Measurements from ENCODE around the gene CCNC. TPM values are rescaled to one million over a fixed set of nuclear protein-coding genes. Genes with fewer than 3 reads are reported as not detected.

CCNC gene
- total RNA-seq, 1 experiment from 2014 or later: 93.1 TPM

DNA sequence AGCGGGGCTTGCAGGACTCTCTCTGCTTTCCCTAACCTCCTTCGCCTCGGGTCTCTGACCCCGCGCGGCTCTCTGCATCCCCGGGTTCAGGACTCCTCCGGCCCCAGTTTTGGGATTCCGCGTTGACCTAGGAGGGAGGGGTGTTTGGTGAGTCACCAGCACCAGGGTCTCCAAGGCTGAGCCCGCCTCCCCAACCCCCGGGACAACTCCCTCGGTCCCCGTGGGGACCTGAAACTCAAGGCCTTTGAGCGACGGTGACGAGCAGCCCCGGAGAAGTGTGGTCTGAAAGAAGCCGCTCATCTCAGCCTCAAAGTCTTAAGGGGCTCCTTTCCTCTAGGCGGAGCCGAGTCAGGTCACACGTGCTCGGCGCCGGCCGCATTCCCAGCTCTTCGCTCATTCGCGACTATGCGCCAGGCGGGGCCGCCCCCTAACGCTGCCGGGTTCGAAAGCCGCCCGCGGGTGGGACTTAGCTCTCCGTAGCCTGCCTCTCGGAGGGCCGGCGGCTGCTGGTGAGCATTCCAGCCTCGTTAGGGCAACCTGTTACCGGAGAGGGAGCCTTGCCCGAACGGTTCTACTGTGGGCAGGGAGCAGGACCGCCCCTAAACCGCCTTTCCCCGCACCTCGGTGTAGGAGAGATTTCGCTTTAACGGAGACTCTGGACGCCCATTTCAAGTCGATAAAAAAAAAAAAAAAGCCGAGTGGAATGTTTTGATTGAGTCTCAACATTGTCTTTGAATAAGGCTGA is 35.1 kb upstream of the CCNC start:
- Mint-ChIP-seq H3K27me3 (ENCODE audit: low read depth) (peaks cover 100% of the 10 kb centered on the region), H3K4me1 (peaks cover 51% of the 10 kb centered on the region), H3K9me3 (no peaks in the 10 kb centered on the region), H3K27ac (no peak overlapping the region), H3K4me3 (peak overlapping the region; percentile 62), H3K36me3 (no peaks in the 10 kb centered on the region)
- ATAC-seq (peak; percentile 62), DNase-seq (ENCODE audit: low spot score) (peak; percentile 84)
- ChIA-PET CTCF (interaction anchor here (0.5 to 3.0 kb wide), 7 partner anchors 10 to 180 kb away, joined by 3 to 34 read pairs (median 5); partner anchors contain the start of gene CCNC), POLR2A (no interaction called here)
- TF ChIP-seq ZNF317 (CRISPR knock-in tag; IDR thresholded peaks at IDR 0.05; ENCODE audit: borderline replicate concordance, low read depth): no peak
- no peak for TF ChIP-seq ESRRA (CRISPR knock-in tag; IDR thresholded peaks at IDR 0.05; ENCODE audit: borderline replicate concordance)
- no peak for TF ChIP-seq GRHL2 (CRISPR knock-in tag; IDR thresholded peaks at IDR 0.05; ENCODE audit: insufficient replicate concordance, severe bottlenecking)
- TF ChIP-seq, protein P1, sequence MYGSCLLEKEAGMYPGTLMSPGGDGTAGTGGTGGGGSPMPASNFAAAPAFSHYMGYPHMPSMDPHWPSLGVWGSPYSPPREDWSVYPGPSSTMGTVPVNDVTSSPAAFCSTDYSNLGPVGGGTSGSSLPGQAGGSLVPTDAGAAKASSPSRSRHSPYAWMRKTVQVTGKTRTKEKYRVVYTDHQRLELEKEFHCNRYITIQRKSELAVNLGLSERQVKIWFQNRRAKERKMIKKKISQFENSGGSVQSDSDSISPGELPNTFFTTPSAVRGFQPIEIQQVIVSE (CRISPR knock-in tag; IDR thresholded peaks at IDR 0.05; ENCODE audit: borderline replicate concordance): no peak
- TF ChIP-seq GABPB1 (CRISPR knock-in tag; IDR thresholded peaks at IDR 0.05): no peak
- peak; percentile 61 for TF ChIP-seq ZNF121 (CRISPR knock-in tag; IDR thresholded peaks at IDR 0.05)
- no peak for TF ChIP-seq JAZF1 (CRISPR knock-in tag; IDR thresholded peaks at IDR 0.05)
- TF ChIP-seq NR2C2 (CRISPR knock-in tag; IDR thresholded peaks at IDR 0.05): no peak
- TF ChIP-seq EMX1 (CRISPR knock-in tag; IDR thresholded peaks at IDR 0.05): no peak
- TF ChIP-seq ZNF396 (CRISPR knock-in tag; IDR thresholded peaks at IDR 0.05; ENCODE audit: borderline replicate concordance): no peak
- no peak for TF ChIP-seq IRF2 (CRISPR knock-in tag; IDR thresholded peaks at IDR 0.05; ENCODE audit: borderline replicate concordance, low read depth)
- TF ChIP-seq JUN (CRISPR knock-in tag; IDR thresholded peaks at IDR 0.05): no peak
- no peak for TF ChIP-seq ZNF138 (CRISPR knock-in tag; conservative IDR thresholded peaks at IDR 0.05)
- peak; percentile 45 for TF ChIP-seq FOXP1 (CRISPR knock-in tag; IDR thresholded peaks at IDR 0.05; ENCODE audit: borderline replicate concordance)
- no peak for TF ChIP-seq SOX15 (CRISPR knock-in tag; IDR thresholded peaks at IDR 0.05)
- TF ChIP-seq HMGA2 (CRISPR knock-in tag; IDR thresholded peaks at IDR 0.05): no peak
- no peak for TF ChIP-seq NFATC4 (CRISPR knock-in tag; IDR thresholded peaks at IDR 0.05)
- TF ChIP-seq ATF1 (CRISPR knock-in tag; IDR thresholded peaks at IDR 0.05): no peak
- TF ChIP-seq ZNF263 (CRISPR knock-in tag; IDR thresholded peaks at IDR 0.05; ENCODE audit: low read depth): no peak
- TF ChIP-seq, protein P2, sequence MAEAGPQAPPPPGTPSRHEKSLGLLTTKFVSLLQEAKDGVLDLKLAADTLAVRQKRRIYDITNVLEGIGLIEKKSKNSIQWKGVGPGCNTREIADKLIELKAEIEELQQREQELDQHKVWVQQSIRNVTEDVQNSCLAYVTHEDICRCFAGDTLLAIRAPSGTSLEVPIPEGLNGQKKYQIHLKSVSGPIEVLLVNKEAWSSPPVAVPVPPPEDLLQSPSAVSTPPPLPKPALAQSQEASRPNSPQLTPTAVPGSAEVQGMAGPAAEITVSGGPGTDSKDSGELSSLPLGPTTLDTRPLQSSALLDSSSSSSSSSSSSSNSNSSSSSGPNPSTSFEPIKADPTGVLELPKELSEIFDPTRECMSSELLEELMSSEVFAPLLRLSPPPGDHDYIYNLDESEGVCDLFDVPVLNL (CRISPR knock-in tag; IDR thresholded peaks at IDR 0.05; ENCODE audit: borderline replicate concordance, low read depth): no peak
- TF ChIP-seq ELF4 (CRISPR knock-in tag; IDR thresholded peaks at IDR 0.05; ENCODE audit: low read depth): no peak
- TF ChIP-seq MYBL2 (CRISPR knock-in tag; IDR thresholded peaks at IDR 0.05): no peak
- TF ChIP-seq, protein P3, sequence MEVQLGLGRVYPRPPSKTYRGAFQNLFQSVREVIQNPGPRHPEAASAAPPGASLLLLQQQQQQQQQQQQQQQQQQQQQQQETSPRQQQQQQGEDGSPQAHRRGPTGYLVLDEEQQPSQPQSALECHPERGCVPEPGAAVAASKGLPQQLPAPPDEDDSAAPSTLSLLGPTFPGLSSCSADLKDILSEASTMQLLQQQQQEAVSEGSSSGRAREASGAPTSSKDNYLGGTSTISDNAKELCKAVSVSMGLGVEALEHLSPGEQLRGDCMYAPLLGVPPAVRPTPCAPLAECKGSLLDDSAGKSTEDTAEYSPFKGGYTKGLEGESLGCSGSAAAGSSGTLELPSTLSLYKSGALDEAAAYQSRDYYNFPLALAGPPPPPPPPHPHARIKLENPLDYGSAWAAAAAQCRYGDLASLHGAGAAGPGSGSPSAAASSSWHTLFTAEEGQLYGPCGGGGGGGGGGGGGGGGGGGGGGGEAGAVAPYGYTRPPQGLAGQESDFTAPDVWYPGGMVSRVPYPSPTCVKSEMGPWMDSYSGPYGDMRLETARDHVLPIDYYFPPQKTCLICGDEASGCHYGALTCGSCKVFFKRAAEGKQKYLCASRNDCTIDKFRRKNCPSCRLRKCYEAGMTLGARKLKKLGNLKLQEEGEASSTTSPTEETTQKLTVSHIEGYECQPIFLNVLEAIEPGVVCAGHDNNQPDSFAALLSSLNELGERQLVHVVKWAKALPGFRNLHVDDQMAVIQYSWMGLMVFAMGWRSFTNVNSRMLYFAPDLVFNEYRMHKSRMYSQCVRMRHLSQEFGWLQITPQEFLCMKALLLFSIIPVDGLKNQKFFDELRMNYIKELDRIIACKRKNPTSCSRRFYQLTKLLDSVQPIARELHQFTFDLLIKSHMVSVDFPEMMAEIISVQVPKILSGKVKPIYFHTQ (CRISPR knock-in tag; IDR thresholded peaks at IDR 0.05): no peak
- TF ChIP-seq, protein P4, sequence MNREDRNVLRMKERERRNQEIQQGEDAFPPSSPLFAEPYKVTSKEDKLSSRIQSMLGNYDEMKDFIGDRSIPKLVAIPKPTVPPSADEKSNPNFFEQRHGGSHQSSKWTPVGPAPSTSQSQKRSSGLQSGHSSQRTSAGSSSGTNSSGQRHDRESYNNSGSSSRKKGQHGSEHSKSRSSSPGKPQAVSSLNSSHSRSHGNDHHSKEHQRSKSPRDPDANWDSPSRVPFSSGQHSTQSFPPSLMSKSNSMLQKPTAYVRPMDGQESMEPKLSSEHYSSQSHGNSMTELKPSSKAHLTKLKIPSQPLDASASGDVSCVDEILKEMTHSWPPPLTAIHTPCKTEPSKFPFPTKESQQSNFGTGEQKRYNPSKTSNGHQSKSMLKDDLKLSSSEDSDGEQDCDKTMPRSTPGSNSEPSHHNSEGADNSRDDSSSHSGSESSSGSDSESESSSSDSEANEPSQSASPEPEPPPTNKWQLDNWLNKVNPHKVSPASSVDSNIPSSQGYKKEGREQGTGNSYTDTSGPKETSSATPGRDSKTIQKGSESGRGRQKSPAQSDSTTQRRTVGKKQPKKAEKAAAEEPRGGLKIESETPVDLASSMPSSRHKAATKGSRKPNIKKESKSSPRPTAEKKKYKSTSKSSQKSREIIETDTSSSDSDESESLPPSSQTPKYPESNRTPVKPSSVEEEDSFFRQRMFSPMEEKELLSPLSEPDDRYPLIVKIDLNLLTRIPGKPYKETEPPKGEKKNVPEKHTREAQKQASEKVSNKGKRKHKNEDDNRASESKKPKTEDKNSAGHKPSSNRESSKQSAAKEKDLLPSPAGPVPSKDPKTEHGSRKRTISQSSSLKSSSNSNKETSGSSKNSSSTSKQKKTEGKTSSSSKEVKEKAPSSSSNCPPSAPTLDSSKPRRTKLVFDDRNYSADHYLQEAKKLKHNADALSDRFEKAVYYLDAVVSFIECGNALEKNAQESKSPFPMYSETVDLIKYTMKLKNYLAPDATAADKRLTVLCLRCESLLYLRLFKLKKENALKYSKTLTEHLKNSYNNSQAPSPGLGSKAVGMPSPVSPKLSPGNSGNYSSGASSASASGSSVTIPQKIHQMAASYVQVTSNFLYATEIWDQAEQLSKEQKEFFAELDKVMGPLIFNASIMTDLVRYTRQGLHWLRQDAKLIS (CRISPR knock-in tag; IDR thresholded peaks at IDR 0.05; ENCODE audit: borderline replicate concordance): no peak
- TF ChIP-seq NR3C1 (CRISPR knock-in tag; conservative IDR thresholded peaks at IDR 0.05; ENCODE audit: low read depth): no peak
- TF ChIP-seq, protein P5, sequence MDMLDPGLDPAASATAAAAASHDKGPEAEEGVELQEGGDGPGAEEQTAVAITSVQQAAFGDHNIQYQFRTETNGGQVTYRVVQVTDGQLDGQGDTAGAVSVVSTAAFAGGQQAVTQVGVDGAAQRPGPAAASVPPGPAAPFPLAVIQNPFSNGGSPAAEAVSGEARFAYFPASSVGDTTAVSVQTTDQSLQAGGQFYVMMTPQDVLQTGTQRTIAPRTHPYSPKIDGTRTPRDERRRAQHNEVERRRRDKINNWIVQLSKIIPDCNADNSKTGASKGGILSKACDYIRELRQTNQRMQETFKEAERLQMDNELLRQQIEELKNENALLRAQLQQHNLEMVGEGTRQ (CRISPR knock-in tag; IDR thresholded peaks at IDR 0.05): peak; percentile 22; the same call in 1 of the 2 replicates
- TF ChIP-seq, protein P6, sequence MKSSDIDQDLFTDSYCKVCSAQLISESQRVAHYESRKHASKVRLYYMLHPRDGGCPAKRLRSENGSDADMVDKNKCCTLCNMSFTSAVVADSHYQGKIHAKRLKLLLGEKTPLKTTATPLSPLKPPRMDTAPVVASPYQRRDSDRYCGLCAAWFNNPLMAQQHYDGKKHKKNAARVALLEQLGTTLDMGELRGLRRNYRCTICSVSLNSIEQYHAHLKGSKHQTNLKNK (CRISPR knock-in tag; IDR thresholded peaks at IDR 0.05): no peak
